T47D (cell line): ENCODE measurements around the gene TYW1B.
A peak's percentile ranks its signal among the peaks of the same experiment; 100 is the strongest.
"Not testable (repeated sequence)": the region's sequence is repeated elsewhere in the genome, so short reads cannot be mapped to it uniquely, and the experiment has no call there.

Source experiments
- DNase-seq, 2 experiments: peaks; one replicate each; pipeline versions ENCODE4 v3.0.0 to v3.0.0-alpha.2; 2011 to 2012; ENCODE audit warnings: low read depth in 1 of 2, low spot score in 1 of 2
- JUND ChIP-seq: IDR thresholded peaks from 2 replicates; pipeline ENCODE4 v1.6.1; 2012; ENCODE audit warnings: low read depth
- in situ Hi-C: cut with HindIII; loops from 2 replicates; pipeline ENCODE4 v1.10.0; 2016; ENCODE audit warnings: low sequenced_read_pairs, low pct_unique_long_range_greater_than_20kb

TYW1B gene

DNA sequence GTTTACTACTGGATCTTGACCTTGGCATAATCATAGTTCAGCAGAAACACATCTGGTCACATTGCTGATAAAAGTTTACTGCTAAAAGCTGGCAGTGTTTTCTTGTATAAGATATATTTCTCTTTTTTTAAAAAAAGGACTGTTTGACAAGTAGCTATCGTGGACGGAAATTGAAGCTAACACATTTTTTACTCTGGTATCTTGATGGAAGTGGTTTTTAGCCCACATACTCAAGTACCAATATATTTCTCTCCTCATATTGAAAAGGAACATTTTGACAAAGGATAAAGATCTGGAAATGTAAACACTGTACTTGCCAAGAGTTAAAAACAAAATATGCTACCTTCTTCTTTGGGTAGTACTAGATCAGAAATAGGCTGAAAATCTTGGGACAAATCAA, 137.8 kb downstream of the TYW1B start:
- in situ Hi-C loops = not testable (repeated sequence)

DNA sequence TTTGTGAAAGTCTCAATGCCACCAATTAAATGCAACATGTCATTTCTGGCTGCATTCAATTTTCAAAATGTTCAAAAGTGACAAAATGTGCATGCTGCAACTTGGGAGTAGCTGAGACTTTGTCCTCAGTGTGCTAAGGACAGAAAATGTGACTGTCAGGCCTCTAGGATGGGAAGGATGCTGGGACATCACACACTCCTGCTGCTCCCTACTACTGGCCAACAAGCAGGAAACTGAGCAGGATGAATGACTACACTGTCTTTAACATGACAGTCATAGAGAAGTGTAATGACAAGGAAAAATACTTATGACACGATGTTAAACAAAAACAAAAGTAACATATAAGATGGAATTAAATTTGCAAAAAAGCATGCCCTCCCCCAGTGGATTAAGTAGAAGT, 138.7 kb downstream of the TYW1B start:
- DNase-seq, in situ Hi-C loops: not testable (repeated sequence)

More for the DNA sequence above, 137.8 kb downstream of the TYW1B start:
- not testable (repeated sequence) for DNase-seq

DNA sequence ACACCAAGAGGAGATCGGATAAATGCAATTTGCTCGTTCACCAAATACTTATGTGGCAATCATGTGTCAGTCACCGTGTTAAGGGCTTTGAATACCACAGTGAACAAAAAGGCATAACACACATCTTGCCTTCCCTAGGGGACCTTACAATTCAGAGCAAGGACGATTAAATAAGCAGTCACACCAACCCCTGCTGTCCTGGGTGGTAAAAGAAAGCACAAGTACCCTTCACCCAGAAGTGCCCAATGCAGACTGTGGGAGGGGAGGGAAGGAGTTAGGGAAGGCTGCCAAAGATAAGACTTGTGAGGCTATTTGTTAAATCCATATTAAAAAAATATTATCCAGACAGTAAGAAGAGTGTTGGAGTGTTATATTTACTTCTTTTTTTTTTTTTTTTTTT, 146.8 kb downstream of the TYW1B start:
- in situ Hi-C loops, DNase-seq: not testable (repeated sequence)

DNA sequence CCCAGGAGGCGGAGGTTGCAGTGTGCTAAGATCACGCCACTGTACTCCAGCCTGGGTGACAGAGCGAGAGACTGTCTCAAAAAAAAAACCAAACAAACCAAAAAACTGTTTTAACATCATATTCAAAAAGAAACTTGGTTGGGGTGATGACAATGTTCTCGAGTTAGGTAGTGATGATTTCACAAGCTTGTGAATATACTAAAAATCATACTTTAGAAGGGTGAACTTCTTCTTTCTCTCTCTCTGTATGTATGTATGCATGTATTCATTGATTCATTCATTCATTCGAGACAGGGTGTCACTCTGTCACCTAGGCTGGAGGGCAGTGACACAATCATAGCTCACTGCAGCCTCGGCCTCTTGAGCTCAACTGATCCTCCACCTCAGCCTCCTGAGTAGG, 151.1 kb downstream of the TYW1B start:
- DNase-seq, in situ Hi-C loops: not testable (repeated sequence)

DNA sequence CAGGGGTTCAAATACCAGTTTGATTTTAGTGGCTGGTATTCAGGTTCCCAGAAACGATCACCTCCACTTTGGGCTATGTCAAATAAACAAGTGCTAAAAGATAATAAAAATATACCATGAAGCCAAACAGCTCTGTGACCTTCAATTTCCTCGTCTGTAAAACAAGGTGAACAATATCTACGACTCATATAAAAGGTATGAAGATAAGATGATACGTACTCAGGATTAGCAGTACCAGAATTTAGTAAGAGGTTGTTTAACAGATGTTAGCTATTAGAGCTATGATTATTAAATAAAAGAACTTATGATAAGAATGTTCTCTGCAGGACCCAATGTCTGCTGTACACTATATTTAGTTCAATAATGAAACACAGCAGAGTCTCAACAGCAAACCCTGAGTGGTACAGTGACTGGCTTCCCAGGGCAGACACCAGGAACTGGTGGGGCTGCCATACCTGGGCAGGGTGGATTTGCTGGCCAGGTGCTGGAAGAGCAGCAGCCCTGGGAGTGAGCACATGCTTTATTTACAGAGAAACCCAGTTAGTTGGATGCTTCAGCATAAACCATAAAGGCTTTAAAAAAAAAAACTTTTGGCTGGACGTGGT, 151.8 kb downstream of the TYW1B start:
- DNase-seq, in situ Hi-C loops: not testable (repeated sequence)

DNA sequence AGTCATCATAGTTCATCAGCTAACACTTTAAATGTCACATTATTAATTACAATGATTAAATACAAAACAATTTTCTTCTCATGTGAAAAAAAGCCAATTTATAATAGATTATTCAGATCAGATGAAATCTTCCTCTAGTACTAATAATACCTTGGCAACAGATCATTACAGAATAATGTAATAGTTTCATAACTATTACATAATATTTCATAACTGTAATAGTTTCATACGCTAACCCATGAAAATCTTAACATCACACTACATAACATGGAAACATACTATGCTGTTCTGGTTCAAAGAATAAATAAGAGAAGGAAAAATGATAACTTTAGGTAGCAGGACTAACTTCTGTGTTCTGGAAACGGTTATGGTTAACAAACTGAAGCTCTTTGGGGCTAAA, 152.3 kb downstream of the TYW1B start:
- DNase-seq, in situ Hi-C loops: not testable (repeated sequence)

DNA sequence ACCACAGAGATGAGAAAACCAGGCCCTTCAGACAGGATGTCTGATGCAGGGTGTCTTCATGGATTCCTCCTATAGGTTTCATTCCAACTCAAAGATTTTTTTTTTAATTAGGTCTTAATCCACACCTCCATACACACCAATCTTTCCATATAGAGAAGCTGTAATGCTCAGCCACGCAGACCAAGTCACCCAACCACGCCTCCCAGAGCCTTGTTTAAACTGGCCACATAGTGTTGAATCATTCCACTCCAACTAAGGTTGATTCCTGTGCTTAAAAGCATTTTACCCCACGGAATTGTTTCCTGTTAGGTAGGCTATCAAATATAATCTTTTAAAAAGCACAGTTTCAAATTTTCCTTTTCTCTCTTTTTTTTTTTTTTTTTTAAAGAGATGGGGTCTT, 153.6 kb downstream of the TYW1B start:
- in situ Hi-C loops = no loop called here
- DNase-seq = no peak
- no peak for TF ChIP-seq JUND

DNA sequence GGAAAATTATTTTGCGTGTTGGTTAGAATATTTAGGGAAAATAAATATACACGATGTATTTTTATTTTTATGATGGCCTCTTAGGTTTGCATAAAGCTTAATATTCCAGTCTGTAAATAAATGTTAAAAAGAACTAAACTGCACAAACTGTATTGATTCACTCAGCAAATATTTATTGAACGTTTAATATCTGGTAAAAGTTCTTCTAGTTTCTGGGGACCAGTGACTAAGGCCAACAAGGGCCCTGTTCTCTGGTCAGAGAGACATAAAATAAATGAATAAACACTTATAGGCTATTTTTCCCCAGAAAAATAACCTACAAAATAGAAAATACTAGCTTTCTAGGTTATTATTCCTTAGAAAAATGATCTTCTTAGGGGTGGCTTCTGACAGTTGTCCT, 157.2 kb downstream of the TYW1B start:
- DNase-seq, in situ Hi-C loops: not testable (repeated sequence)

DNA sequence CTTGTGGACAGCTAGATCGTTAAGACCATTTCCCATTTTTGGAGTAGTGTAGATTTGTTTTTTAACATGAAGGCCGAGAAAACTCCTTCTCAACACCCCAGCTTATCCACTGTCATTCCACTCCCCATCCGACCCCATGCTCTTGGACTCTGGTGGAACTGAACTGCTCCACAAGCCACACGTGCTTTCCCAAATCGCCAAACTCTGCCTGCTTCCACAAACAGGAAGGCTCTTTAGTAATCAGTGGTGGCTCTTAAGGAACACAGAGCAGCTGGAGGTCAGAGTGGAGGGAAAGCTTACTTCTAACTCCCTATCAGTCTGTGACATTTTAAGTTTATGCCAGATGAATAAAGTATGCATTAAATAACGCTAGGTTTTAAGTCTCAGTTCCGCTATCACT, 159.6 kb downstream of the TYW1B start:
- in situ Hi-C loops, DNase-seq: not testable (repeated sequence)

DNA sequence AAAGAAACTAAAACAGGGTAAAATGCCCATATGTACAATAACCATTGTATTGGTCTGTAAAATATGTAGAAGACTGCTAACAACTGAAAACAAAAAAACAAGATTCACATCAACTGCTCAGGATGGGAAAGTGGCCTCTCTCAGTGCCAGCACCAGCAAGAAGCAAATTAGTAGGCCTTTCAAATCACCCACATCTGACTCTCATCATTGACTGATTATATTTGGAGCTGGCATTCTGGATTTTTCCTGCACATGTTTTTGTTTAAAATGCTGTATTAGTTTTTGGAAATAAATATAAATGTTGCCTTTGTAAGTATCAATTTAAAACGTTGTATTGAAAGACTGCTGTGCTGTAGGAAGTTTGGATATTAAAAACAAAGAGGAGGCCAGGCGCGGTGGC, 161.0 kb downstream of the TYW1B start:
- DNase-seq, in situ Hi-C loops: not testable (repeated sequence)

DNA sequence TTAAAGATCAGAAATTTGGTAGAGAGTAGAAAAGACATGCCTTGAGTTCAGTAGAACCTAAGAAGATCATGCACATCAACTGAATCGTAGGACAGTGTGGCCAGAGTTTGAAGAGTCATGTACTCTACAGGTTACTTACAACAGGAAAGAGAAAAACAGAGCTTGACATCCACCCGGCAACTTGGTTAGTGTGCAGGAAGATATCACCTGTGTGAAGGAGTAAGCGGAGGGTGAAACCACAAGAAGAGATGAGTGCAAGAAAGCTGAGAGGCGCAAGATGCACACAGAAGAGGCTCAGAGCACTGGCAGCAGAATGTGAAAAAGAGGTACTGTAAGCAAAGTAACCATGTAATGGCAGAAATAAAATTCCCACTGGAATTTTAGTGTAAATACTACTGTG, 179.4 kb downstream of the TYW1B start:
- in situ Hi-C loops, DNase-seq: not testable (repeated sequence)

DNA sequence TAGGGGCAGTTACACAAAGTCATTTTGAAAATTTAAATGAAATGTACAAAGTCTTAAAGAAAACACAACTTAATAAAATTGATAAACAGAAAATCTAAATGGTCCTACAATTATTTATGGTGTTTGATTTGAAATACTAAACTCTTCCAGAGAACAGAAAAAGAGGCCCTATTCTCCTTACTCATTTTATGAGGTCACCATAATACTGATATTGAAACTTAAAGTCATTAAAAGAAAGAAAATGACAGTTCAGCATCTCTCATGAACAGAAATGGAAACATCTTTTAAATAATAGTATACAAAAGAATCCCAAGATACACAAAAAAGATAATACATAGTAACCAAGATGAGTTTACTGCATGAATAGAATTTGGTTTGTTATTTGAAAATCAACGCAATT, 184.3 kb downstream of the TYW1B start:
- in situ Hi-C loops, DNase-seq: not testable (repeated sequence)

DNA sequence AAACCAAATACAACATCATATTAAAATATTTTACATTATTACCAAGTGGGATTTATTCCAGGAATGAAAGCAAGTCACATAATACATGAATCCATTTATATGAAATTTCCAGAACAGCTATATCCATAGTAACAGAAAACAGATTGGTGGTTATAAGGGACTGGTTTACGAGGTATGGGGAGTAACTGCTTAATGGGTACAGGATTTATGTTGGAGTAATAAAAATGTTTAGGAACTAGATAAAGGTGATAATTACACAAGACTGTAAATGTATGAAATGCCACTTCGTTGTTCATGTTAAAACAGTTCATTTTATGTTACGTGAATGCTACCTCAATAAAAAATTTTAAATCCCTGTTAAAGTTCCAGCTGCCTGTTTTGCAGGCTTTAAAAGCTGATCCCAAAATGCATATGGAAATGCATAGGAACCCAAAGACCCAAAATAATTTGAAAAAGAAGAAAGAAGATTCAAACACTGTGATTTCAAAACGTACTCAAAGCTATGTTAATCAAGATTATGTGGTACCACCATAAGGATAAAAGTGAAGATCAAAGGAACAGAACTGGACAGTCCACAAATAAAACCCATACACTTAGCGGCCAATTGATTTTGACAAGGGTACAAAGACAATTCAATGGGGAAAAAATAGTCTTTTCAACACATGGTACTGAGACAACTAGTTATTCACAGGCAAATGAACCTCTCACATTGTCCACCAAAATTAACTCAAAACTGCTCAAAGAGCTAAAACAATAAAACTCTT, 186.3 kb downstream of the TYW1B start:
- DNase-seq, in situ Hi-C loops: not testable (repeated sequence)

DNA sequence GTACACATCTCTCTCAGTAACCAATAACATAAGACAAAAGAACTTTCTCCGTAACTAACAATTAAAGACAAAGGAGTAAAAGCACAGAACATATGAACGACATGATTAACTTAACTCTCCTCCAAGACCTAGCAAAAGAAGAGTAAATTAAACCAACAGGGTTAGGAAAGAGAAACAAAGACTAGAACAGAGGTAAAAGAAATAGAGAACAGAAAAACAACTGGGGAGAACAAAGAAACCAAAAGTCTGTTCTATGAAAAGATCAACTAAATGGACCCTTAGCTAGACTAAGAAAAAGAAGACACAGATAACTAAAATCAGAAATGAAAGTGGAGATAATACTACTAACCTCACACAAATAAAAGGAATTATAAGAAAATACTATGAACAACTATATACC, 187.3 kb downstream of the TYW1B start:
- in situ Hi-C loops, DNase-seq: not testable (repeated sequence)

DNA sequence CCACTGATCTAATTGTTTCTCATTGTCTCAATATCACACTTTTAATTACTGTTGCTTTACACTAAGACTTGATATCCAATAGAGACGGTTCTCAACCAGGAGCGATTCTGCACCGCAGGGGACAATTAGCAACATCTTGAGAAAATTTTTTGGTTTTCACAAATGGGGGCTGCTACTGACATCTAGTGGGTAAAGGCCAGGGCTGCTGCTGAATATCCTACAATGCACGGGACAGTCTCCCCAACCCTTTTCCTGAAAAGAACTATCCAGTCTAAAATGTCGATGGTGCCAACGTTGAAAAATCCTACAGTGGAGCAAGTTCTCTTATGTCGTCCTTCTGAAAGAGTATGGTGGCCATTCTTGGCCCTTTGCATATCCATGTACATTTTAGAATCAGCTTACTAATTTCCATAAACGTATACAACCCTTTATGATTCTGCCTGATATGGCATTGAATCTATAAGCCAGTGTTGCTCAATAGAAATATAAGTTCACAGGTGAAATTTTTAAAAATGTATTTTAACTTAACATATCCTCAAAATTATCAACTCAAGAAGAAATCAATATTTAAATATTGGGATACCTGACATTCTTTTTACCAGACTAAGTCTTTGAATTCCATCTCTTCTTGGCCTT, 192.6 kb downstream of the TYW1B start:
- DNase-seq, in situ Hi-C loops: not testable (repeated sequence)

DNA sequence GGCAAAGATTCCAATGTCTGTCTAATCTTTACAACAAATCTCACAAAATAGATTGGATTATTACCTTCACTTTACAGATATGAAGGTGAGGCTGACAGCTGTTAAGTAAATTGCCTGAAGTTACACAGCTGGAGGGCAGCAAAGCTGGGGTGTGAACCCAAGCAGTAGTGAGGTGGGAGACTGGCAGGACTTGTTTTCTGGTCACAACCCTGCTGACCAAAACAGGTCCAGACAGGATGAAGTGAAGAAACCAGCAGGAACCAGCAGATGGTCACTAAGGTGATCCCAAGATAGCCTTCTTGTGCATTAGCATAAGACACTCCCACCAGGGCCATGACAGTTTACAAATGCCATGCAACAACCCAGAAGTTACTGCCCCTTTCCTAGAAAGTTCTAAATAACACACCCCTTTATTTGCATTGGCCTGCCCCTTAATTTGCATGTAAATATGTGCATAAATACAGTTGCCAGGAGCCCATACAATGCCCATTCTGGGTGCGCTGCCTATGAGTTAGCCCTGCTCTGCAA, 195.2 kb downstream of the TYW1B start:
- peak in 1 of 2 experiments; percentile 74 for DNase-seq

DNA sequence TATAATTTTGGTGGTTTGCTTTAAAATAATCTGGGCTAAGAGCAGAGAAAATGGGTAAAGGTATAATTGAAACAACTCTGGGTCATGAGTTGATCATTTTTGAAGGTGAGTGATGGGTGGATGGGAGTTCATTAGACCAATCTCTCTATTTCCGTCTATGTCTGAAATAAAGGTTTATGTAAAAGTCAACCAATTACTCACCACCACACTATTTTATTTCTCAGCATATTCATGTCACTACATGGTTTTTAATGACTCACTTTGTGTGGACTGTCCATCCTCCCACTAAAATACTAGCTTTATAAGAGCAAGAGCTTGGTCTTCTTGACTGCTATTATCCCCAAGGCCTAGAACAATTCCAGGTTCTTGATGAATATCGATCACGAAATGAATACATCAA, 199.6 kb downstream of the TYW1B start:
- in situ Hi-C loops, DNase-seq: not testable (repeated sequence)

More for the DNA sequence above, 195.2 kb downstream of the TYW1B start:
- in situ Hi-C loops = not testable (repeated sequence)

DNA sequence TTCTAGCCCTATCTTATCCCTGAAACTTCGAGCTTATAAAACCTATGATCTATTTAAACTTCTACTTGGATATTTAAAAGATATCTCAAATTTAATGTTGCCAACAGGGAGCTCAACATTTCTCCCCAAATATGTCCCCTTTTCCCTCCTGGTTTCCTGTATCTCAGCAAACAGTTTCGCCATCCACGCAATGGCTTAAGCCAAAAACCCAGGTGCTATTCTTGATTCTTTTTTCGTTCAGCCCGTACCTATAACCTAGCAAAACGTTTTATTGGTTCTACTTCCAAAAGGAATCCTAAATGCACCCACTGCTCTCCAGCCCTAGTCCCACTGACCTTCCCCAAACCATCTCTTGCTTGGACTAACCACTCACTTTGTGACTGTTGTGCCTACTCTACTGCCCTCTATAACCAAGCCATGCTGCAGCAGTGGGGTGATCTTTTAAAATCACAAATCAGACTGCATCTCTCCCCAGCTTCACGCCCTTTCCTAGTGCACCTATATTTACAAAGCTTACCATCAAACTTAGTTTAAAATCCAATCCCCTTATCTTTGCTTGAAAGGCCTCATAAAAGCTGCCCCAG, 201.5 kb downstream of the TYW1B start:
- DNase-seq, in situ Hi-C loops: not testable (repeated sequence)
